CD14-positive monocyte (primary cell): ENCODE results near the gene CCDC138. TPM values are rescaled to one million over a fixed set of nuclear protein-coding genes. Genes with fewer than 3 reads are reported as not detected.

ENCODE experiments used
- DNase-seq, 3 donors: peaks; one replicate each; pipeline ENCODE4 v3.0.0-alpha.2; 2011 to 2022
- H2AFZ ChIP-seq: 2 replicates; pipeline ENCODE4 v1.6.0; 2012; ENCODE audit warnings: mild to moderate bottlenecking, low read depth, low read length, inconsistent platforms; ENCODE audit not compliant: insufficient read depth, poor library complexity, severe bottlenecking
- H3K27ac ChIP-seq, 2 donors: 1 replicate in 1 of 2; 2 replicates in 1 of 2; pipeline ENCODE4 v1.5.1; 2012 to 2013; ENCODE audit warnings: low read length in 2 of 2, control low read depth in 1 of 2, inconsistent platforms in 1 of 2, low read depth in 1 of 2, mild to moderate bottlenecking in 1 of 2
- H3K27me3 ChIP-seq, 2 donors: one replicate each; pipeline versions ENCODE4 v1.6.0 to v1.6.1; 2011 to 2013; ENCODE audit warnings: low read length in 2 of 2; ENCODE audit not compliant: control insufficient read depth in 2 of 2, insufficient read depth in 2 of 2
- H3K36me3 ChIP-seq, 2 donors: replicated peaks in 1 of 2; 1 replicate in 1 of 2; 2 replicates in 1 of 2; pipeline versions ENCODE4 v1.5.1 to v1.6.1; 2012 to 2013; ENCODE audit warnings: low read length in 2 of 2, control low read depth in 1 of 2, inconsistent platforms in 1 of 2, mild to moderate bottlenecking in 1 of 2; ENCODE audit not compliant: insufficient read depth in 2 of 2, control insufficient read depth in 1 of 2
- H3K4me1 ChIP-seq, 2 donors: 1 replicate in 1 of 2; 2 replicates in 1 of 2; pipeline versions ENCODE4 v1.5.1 to v1.6.1; 2012 to 2013; ENCODE audit warnings: low read length in 2 of 2, control low read depth in 1 of 2, inconsistent platforms in 1 of 2, mild to moderate bottlenecking in 1 of 2, moderate library complexity in 1 of 2; ENCODE audit not compliant: insufficient read depth in 2 of 2, control insufficient read depth in 1 of 2
- H3K4me2 ChIP-seq: replicated peaks from 2 replicates; pipeline ENCODE3; 2012; ENCODE audit warnings: low read length, moderate library complexity, mild to moderate bottlenecking; ENCODE audit not compliant: poor library complexity, severe bottlenecking; ENCODE audit errors: extremely low read depth
- H3K4me3 ChIP-seq, 3 experiments: fragments of 200-600 bp in 1 of 3; sonication (generic) in 1 of 3; replicated peaks in 1 of 3; 1 replicate in 2 of 3; 2 replicates in 1 of 3; pipeline ENCODE4 v1.5.1; 2011 to 2013; ENCODE audit warnings: low read length in 3 of 3, mild to moderate bottlenecking in 3 of 3, control low read depth in 2 of 3, low read depth in 2 of 3, inconsistent platforms in 1 of 3, moderate library complexity in 1 of 3
- H3K79me2 ChIP-seq: 2 replicates; pipeline ENCODE4 v1.6.0; 2012; ENCODE audit warnings: mild to moderate bottlenecking, control low read depth, inconsistent platforms, low read length, moderate library complexity; ENCODE audit not compliant: insufficient read depth
- H3K9ac ChIP-seq: 2 replicates; pipeline ENCODE4 v1.6.0; 2017; ENCODE audit warnings: low read length, mild to moderate bottlenecking; ENCODE audit not compliant: insufficient read depth, poor library complexity, severe bottlenecking
- H3K9me3 ChIP-seq, 2 donors: replicated peaks in 1 of 2; 1 replicate in 1 of 2; 2 replicates in 1 of 2; pipeline versions ENCODE4 v1.5.1 to v1.6.1; 2012 to 2013; ENCODE audit warnings: low read length in 2 of 2, control low read depth in 1 of 2; ENCODE audit not compliant: control insufficient read depth in 1 of 2, insufficient read depth in 1 of 2
- H4K20me1 ChIP-seq: 2 replicates; pipeline ENCODE4 v1.6.0; 2012; ENCODE audit warnings: mild to moderate bottlenecking, low read length, control low read depth, moderate library complexity; ENCODE audit not compliant: insufficient read depth
- H3K27ac Mint-ChIP-seq, 7 donors: one replicate each; pipeline ENCODE4 v1.8.0; 2020; ENCODE audit warnings: mild to moderate bottlenecking in 7 of 7, mixed read lengths in 7 of 7, moderate library complexity in 6 of 7, inconsistent platforms in 2 of 7
- H3K27me3 Mint-ChIP-seq, 3 donors: one replicate each; pipeline ENCODE4 v1.8.0; 2021 to 2022; ENCODE audit warnings: low read depth in 3 of 3, mild to moderate bottlenecking in 3 of 3, mixed read lengths in 3 of 3, moderate library complexity in 3 of 3, inconsistent platforms in 1 of 3
- H3K36me3 Mint-ChIP-seq, 2 donors: one replicate each; pipeline ENCODE4 v1.8.0; 2020; ENCODE audit warnings: mixed read lengths in 2 of 2, inconsistent platforms in 1 of 2, mild to moderate bottlenecking in 1 of 2
- H3K4me1 Mint-ChIP-seq: one replicate; pipeline ENCODE4 v1.8.0; 2020; ENCODE audit warnings: mild to moderate bottlenecking, mixed read lengths
- H3K4me3 Mint-ChIP-seq, 2 donors: one replicate each; pipeline ENCODE4 v1.8.0; 2020; ENCODE audit warnings: mild to moderate bottlenecking in 2 of 2, mixed read lengths in 2 of 2, moderate library complexity in 1 of 2
- H3K9me3 Mint-ChIP-seq, 7 donors: one replicate each; pipeline ENCODE4 v1.8.0; 2020 to 2022; ENCODE audit warnings: mixed read lengths in 7 of 7, mild to moderate bottlenecking in 6 of 7, moderate library complexity in 6 of 7, inconsistent platforms in 2 of 7
- CTCF ChIP-seq: fragments of 200-600 bp; IDR thresholded peaks from one replicate; pipeline ENCODE4 v1.8.0; 2022; ENCODE audit warnings: antibody characterized with exemption, mild to moderate bottlenecking
- whole genome bisulfite sequencing: methylation state at CpG from one replicate; pipeline ENCODE4 v1.1.5; 2013; ENCODE audit warnings: missing lambda C conversion rate; ENCODE audit not compliant: insufficient coverage; 5-methylcytosine and 5-hydroxymethylcytosine counted together
- intact Hi-C, 2 donors: fragments of 100-400 bp; cut with micrococcal nuclease; formaldehyde crosslinking; loops; one replicate each; pipeline versions ENCODE4 v1.15.0 to v1.15.1; 2023
- polyA plus RNA-seq, 3 donors: library from polyadenylated mRNA; depleted of rRNA in 1 of 3; unstranded in 2 of 3; stranded (reverse) in 1 of 3; fragments of 300-500 nt in 2 of 3; fragments of >200 nt in 1 of 3; fragmentation: Illumina TruSeq in 2 of 3; gene quantifications; 1 replicate in 2 of 3; 2 replicates in 1 of 3; pipeline ENCODE4 v1.2.3, GENCODE V29; 2012 to 2021

Gene CCDC138
- polyA plus RNA-seq, 3 donors = 0.54 to 0.72 (median 0.67) TPM

- peaks cover 0 to 8% (median 4%) of the 10 kb centered on the region in 3 donors for H3K27me3 Mint-ChIP-seq
- H2AFZ ChIP-seq = no peak overlapping the region
- H3K36me3 ChIP-seq = no peaks in the 10 kb centered on the region
- H3K27ac ChIP-seq = no peak overlapping the region
- no peak overlapping the region for H3K9ac ChIP-seq
- H3K27me3 ChIP-seq = no peaks in the 10 kb centered on the region
- no peaks in the 10 kb centered on the region for H3K4me1 ChIP-seq
- H3K4me3 ChIP-seq = no peak overlapping the region
- no peak for DNase-seq
- no peaks in the 10 kb centered on the region for H3K9me3 Mint-ChIP-seq
- no peaks in the 10 kb centered on the region for H3K9me3 ChIP-seq
- WGBS = 95% methylated on average over 18 of the region's 19 CpGs
- H3K27ac Mint-ChIP-seq = no peak overlapping the region
- TF ChIP-seq CTCF = no peak
- H3K4me2 ChIP-seq = no peak overlapping the region
- no peaks in the 10 kb centered on the region for H3K36me3 Mint-ChIP-seq
- H3K79me2 ChIP-seq = no peaks in the 10 kb centered on the region
- H3K4me1 Mint-ChIP-seq = peaks cover 1% of the 10 kb centered on the region
- H3K4me3 Mint-ChIP-seq = no peak overlapping the region
- intact Hi-C loops = loop anchor here in 1 of 2 donors (10.0 kb wide), 1 partner anchor 585 kb away; no protein-coding TSS in a partner anchor
- H4K20me1 ChIP-seq = no peaks in the 10 kb centered on the region
These were observed 133.2 kb downstream of the CCDC138 start for GRCh38 chr2:108919571-108920373.

GRCh38 chr2:108920686-108921085 lies 134.1 kb downstream of the CCDC138 start:
- Histone ChIP-seq H3K4me1 (no peaks in the 10 kb centered on the region), H2AFZ (no peak overlapping the region), H4K20me1 (no peaks in the 10 kb centered on the region), H3K4me3 (no peak overlapping the region), H3K9me3 (no peaks in the 10 kb centered on the region), H3K4me2 (no peak overlapping the region), H3K36me3 (no peaks in the 10 kb centered on the region), H3K27ac (no peak overlapping the region), H3K79me2 (no peaks in the 10 kb centered on the region), H3K27me3 (no peaks in the 10 kb centered on the region), H3K9ac (no peak overlapping the region)
- intact Hi-C loops = loop anchor here in 1 of 2 donors (10.0 kb wide), 1 partner anchor 584 kb away; no protein-coding TSS in a partner anchor
- Mint-ChIP-seq H3K9me3 (no peaks in the 10 kb centered on the region), H3K27me3 (peaks cover 0 to 6% (median 6%) of the 10 kb centered on the region in 3 donors), H3K36me3 (no peaks in the 10 kb centered on the region), H3K27ac (no peak overlapping the region), H3K4me3 (no peak overlapping the region), H3K4me1 (peaks cover 1% of the 10 kb centered on the region)
- no peak for DNase-seq
- no peak for TF ChIP-seq CTCF
- 92% methylated on average over 6 of the region's 7 CpGs for WGBS
